ENCODE data around the gene BPIFB2.

The BPIFB2 gene

DNA sequence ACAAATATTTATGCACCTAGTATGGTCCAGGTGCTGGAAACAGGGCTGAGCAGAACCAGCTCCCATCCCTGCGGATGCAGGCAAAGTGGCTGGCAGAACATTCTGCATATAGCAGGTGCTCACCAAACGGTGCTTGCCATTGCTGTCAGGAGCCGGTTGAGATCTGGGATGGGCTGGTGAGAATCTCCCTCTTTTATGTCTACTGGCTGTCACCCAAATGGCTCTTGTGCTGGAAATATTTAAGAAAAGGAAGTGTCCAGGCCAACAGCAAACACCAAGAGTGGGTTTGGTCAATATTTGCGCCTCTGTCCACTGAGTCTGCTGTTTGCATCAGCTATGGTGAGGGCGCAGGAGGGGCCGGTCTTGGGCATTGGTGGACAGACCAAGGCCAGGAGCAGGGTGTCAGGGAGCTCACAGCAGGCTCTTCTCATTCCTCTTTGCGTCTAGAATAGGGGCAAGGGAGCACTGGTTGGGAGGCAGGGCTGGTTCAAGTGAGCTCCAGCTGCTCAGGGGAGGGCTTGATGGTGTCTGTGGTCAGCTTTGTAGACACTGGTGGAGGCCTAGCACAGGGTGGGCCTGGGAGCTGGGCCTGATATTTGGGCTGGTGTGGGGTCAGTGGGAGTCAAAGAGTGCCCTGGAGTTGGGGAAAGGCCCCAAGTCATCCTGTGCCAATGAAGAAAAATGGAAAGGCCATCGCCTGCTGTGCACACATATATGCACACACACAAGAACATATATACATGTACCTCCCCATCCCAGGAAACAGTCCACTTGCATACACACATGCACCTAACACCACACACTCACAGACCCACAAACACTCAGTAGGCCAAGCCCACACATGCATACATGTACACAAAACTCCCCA is 1.4 kb upstream of the BPIFB2 start:
- DNase-seq (ENCODE audit: low read depth in 2 of 2): no peak

DNA sequence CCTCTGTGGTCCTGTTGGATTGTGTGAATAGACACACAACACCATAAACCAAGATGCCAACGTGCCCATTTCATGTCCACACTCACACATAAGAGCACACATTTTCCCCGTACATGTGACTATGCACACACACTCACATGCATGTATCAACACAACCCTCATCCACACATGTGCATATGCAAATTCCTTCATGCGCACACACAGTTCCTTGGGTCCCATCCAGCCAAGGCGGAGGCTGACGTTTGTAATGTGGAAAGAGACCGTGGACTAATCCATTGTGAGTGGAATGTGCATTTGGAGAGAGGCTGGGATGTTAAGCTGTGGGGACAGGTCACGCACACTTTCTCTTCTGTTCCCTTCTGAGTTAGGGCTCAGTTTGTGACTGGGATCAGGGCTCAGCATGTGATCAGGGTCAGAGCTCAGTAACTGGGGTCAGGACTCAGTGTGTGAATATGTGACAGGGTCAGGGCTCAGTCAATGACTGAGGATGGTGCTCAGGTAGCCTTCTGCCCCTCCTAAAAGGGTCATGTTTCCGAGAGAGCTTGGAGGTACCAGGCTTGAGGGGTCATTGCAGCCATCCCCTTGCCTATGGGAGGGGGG is 628 bp upstream of the BPIFB2 start:
- no peak for DNase-seq (ENCODE audit: low read depth in 2 of 2)

DNA sequence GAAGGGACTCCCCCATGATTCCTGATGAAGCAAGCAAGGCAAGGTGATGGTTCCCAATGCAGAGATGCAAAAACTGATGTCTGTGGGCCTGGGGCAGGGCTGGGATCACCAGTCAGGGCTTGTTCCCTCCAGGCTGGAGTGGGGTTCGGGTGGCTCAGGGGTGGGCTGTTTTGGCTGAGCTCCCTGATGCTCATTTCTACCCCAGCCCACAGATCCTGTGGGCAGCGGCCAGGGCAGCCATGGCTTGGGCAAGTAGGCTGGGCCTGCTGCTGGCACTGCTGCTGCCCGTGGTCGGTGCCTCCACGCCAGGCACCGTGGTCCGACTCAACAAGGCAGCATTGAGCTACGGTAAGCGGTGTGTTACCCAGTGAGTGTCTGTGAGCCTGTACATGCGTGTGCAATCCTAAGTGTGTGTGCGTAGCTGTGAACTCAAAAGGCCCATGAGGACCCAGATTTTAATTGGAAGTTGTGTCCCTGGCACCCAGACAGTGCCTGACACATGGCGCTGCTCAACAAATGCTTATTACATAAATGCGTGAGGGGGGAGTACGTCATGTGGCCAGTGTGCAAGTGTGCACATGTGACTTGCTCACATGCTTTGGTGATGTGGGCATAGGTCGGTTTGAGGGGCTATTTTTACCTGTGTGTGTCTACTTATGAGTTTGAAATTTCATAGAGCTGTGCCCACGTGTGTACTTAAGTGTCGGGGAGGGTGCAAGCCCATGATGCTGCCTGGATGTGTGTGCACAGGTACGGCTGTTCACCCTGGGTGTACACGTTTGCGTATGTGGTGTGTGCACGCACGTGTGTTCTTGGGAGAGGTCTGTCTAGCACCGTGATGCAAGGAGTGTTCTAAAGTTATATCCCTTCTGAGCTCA is 1.1 kb downstream of the BPIFB2 start:
- DNase-seq (ENCODE audit: low read depth in 2 of 2): no peak

DNA sequence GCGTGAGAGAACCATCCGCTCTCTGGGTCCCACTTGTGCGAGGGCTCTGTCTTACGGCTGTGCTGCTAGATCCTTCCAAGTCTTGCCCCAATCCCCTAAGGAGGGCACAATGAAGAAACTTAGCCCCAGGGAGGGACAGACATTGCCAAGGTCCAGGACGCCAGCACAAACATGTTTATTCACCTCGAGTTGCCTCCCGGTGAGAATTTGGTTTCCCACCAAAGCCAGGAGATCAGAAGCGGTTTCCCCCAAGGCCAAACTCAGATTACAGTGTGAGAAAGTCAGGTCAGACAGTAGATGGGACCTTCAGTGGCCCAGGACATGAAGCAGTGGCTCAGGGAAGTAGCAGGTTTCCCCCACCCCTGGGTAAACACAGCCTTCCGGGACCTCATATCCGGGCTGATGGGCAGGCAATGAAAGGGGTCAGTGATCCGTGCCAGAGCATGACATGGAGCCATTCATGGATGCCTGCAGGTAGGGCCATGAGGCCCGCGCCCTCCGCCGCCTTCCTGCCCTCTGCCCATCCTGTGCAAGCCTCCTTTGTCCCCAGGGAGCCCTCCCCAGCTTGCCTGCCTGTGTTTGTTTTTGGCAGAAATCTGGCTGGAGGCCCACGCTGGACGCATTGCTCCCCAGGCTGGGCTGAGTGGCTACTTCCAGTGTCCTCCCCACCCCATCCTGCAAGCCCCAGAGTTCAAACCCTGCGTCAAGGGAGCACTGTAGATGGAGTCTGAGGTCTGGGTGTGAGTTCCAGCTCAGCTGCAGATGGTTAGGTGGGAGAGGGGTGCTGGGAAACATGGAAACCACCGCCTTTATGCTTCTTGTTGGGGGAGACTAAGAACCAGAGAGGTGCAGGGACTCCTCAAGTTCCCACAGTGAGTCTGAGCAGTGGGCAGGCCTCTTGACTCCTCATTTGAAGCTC is 2.0 kb downstream of the BPIFB2 start:
- no peak for DNase-seq (ENCODE audit: low read depth in 2 of 2)

DNA sequence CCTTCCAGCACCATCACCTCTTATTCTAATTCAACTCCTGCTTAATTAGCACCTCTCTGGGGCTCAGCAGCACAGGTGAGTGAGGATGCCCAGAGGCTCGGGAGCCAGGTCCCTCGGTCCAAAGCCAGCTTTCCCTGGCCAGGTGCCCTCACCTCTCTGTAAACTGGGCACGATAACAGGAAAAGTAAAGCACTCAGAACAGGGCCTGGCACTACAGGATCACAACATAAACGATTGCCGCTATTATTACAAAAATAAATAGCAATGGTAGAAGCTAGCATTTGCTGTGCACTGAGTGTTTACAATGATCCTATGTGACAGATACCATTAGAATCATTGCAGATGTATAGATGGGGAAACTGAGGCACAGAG is 2.6 kb downstream of the BPIFB2 start:
- DNase-seq (ENCODE audit: low read depth in 2 of 2): no peak

DNA sequence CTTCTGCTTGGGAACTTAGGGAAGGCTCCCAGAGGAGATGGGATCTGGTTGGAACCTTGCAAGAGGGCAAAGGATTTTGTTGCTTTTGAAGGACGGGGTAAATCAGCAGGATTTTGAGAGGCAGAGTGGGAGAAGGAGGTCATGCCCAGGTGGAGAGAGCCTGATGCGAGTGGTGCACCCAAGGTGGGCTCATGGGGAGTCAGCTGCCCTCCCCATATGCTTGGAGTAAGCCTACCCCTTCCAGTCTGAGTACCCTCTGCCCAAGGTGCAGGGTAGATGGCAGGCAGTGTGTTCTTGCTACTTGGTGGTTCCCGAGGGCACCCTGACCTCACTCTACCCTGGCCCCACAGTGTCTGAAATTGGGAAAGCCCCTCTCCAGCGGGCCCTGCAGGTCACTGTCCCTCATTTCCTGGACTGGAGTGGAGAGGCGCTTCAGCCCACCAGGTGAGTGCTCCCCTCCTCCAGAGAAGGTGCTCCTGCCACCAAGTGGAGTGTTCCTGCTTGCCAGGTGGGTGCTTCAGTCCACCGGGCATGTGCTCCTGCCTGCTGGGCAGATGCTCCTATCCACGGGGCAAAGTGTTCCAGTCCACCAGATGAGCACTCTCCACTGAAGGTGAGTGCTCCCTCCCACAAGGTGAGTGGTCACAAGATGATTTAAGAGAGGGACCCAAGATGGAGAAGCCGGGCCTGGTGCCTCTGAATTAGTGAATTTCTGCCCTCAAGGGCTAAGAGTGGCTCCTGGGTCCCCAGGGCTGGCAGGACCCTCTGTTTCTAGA is 3.4 kb downstream of the BPIFB2 start:
- no peak for DNase-seq (ENCODE audit: low read depth in 2 of 2)

DNA sequence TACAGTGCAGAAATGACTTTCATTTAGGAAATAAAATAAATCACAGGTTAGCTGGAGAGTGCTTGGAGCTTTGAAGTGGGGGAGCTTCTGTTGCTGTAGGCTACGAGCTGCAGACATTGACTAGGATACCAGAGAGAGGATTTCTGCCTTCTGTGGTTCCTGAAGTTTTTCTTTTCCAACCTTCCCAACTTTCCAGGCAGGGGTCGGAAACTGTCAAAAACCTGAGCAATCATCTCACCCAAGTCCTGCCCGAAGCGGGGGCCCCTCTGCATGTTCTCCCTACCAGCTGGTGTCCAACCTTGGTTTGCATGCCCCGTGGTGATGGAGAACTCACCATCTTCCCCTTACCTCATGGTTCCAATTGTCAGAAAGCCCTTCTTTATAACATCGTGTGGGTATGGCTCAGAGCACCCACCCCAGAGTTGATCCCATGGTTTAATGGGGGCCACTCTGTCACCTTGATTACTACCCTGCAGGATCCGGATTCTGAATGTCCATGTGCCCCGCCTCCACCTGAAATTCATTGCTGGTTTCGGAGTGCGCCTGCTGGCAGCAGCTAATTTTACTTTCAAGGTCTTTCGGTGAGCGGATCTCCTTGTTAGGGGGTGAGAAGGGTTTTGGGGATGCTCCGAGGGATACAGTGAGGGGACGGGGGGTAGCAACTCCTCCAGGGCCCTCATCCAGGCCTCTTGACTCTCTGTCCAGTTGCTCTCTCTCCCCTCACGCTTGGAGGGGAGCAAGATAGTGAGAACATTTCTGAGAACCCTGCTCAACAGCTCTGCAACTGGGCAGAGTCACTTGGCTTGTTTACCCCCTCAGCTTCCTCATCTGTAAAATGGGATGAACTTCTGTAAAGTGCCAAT is 5.1 kb downstream of the BPIFB2 start:
- no peak for DNase-seq (ENCODE audit: low read depth in 2 of 2)

DNA sequence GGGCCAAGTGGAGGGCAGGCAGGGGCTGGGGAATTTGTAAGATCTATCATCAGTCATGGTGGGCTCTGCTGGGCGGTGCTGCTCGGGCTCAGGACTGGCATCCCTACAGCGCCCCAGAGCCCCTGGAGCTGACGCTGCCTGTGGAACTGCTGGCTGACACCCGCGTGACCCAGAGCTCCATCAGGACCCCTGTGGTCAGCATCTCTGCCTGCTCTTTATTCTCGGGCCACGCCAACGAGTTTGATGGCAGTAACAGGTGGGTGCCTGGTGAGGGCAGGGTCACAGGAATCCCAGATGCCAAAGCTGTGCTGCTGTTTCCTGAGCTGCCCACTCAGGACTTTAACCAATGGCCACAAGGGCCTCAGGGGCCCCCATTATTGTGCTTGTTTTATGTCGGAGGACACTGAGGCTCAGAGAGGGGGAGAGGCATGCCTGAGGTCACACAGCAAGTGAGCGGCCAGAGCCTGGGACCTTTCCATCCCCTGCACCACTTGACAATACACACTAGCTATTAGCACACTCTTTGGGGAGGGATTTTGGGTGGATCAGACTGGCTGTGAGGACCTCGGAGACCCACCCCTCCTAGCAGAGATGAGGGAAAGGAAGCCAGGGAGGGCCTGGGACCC is 6.3 kb downstream of the BPIFB2 start:
- DNase-seq (ENCODE audit: low read depth in 2 of 2): no peak

DNA sequence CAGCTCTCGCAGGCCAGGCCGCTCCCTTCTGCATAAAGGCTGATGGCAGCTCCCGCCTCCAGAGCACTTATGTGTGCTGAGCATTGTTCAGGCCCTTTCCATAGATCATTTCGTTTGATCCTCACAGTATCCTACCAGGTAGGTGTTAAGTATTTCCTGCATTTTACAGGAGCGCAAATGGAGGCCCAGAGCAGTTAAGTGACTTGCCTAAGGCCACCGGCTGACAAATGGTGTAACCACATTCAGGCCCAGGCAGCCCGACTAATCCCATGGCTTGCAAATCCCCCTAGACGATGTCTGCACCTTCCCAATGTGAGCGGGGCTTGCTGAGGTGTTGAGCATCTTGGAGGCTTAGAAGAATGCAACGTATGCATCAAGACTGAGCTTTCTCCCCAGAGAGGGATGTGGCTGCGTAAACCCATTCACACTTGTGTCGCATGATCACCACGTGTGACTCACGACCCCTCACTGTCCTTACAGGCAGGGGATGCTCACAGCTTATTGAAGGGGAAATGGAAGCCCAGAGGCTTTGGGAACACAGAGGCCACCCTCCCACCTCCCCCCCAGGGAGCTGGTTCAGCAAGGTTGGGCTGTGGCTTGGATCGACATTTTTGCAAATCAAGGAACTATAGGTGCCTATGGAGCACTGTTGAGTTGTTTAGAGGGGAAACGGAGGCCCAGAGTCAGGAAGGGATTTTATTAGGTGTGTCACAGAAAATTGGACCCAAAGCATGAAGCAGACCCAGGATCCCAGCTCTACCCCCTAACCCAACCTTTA is 7.0 kb downstream of the BPIFB2 start:
- no peak for DNase-seq (ENCODE audit: low read depth in 2 of 2)

DNA sequence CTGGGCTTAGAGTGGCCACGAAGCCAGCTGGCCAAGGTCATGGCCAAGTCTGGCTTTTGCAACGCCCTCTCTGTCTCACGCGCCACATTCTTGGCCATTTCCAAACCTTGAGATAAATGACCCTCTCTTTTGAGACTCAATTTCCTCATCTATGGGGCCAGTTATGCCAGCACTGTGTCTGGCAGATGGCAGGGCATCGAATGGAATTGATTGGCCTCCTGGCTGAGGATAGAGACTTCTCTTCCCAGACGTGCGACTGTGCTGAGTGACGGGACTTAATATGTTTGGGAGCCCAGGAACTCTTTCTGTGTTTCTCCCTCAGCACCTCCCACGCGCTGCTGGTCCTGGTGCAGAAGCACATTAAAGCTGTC is 7.6 kb downstream of the BPIFB2 start:
- no peak for DNase-seq (ENCODE audit: low read depth in 2 of 2)

DNA sequence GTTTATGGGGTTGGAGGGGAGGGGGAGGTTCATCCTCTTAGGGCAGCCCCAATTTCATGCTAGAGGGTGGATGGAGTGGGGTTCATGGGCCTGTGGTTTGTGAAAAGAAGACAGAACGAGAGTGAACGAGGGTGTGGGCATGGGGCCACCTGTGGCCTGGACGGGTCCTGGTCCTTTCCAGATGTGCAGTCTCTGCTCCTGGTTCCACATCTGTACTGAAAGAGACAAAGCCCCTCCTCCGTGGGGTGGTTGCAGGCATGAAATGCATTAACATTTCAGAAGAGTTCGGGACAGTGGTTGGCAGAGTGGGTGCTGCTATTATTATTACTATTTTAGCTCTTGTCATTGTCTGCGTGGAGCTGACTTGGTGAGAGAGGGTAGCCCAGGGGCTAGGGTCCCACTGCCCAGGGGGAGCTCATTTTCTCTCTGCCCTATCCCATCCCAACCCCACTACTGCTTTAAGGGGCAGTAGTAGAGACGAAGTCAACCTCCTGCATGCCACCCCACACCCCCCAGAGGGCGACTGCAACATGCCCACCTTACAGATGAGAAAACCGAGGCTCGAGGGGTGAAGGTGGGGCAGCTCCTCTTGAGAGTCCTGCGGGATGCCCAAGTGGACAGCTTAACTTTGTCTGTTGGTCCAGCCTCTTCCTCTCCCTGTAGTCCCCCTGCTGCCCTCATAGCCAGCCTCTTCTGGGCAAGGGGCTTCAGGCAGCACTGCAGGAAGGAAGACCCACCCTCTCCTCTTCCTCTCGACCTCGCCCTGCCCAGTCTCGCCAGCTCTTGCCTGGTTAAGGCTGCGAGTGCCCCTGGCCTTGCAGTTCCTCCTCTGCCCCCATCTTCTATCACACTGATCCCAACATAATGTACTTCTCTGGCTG is 8.4 kb downstream of the BPIFB2 start:
- no peak for DNase-seq (ENCODE audit: low read depth in 2 of 2)

DNA sequence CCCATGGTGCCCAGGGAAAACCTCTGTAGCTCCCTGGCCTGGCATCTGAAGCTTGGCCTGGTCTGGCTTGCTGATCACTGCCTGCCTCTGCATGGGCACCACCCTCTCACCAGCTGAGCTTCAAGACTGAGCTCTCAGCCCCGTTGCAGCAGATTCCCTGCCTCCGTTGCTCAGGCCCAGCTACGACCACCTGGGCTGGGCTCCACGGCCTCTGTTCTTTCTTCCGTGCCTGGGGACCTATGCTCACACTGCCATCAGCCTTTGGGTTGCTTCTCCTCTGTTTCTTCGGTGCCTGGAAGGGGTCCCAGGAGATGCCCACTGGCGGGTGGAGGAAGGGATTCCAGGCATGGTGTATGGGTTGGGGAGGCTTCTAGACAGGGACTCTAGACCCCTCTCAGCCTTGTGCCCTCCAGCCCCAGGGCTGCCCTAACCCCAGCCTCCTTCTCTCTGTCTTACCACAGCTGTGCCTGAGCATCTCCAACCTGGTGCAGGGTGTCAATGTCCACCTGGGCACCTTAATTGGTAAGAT is 9.1 kb downstream of the BPIFB2 start:
- no peak for DNase-seq (ENCODE audit: low read depth in 2 of 2)

DNA sequence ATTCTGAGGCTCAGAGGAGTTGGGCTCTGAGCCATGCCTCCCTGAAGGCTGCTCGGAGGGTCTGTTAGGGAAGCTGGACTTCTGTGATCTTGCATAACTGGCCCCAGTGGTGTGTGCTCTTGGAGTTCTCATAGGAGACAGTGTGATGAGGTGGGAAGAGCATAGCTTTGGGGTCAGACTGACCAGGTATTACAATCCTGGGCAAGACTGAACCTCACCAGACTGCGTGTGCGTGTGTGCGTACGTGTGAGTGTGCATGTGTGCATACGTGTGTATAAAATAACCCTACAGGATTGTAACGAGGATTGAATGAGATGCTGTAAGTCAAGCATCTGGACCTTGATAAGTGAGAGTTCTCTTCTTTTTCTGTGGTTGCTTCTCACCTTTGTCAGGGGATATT is 10.0 kb downstream of the BPIFB2 start:
- no peak for DNase-seq (ENCODE audit: low read depth in 2 of 2)

DNA sequence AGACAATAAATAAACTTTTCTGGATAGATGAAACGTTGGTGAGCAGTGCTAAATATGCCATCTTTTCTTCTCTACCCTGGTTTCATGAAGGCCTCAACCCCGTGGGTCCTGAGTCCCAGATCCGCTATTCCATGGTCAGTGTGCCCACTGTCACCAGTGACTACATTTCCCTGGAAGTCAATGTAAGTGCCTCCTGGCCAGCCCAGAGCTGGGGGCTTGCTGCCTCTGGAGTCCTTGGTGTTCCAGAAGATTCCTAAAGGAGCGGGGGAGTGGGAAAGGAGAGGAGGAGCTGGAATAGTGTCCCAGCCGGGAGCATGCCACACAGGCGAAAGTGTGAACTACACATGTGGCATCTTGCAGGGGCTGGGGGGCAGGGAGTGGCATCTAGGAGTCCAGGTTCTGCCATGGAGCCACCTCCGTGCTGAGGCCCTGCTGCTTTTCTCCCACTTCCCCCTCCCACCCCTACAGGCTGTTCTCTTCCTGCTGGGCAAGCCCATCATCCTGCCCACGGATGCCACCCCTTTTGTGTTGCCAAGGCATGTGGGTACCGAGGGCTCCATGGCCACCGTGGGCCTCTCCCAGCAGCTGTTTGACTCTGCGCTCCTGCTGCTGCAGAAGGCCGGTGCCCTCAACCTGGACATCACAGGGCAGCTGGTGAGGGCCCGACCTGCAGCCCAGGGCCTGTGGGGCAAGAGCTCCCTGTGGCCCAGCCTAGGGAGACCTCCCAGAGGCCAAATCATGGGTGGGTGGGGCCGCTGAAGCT is 10.8 kb downstream of the BPIFB2 start:
- DNase-seq (ENCODE audit: low read depth in 2 of 2): no peak

DNA sequence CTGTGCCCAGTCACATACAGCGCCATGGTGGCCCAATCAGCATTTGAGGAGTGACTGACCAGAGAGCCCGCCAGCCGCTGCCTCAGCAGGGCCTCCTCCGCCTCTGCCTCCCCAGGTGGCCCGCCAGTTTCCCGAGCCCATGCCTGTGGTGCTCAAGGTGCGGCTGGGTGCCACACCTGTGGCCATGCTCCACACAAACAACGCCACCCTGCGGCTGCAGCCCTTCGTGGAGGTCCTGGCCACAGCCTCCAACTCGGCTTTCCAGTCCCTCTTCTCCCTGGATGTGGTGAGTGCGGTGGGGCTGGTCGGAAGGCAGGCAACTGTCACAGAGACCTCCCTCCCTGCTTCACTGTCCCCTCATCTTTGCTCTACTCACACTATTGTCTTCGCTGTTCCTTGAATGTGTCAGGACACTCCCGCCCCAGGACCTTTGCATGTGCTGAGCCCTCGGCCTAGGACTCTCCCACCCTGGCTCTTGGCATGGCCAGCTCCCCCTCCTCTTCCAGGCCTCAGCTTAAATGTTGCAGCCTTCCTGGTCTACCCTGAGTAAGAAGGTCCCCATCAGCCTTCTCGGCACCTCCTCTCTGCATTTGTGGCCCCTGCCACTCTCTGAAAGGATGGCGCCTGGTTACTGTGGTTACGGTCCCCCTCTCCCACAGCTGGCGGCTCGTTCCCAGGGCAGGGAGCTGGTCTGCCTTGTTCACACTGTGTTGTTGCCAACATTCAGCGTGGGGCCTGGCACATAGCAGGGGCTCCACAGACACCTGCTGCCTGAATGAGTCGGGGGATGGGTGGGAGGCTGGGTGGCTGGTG is 12.2 kb downstream of the BPIFB2 start:
- DNase-seq (ENCODE audit: low read depth in 2 of 2): no peak

Data from stimulated activated CD8-positive, alpha-beta memory T cell treated with anti-CD3 and anti-CD28 coated beads, Interleukin-15, amount 100 ng/mL, for 4 hours (primary cell).